HG03354 (cell line): ENCODE measurements around the gene SLC2A9.

Source experiments
- ATAC-seq: cut with Tn5 transposase; IDR thresholded peaks from one replicate; pipeline ENCODE4 v1.9.1; 2021; ENCODE audit warnings: mild to moderate bottlenecking; ENCODE audit not compliant: unreplicated experiment, poor library complexity, severe bottlenecking

The SLC2A9 gene

GRCh38 chr4:9867751-9868425, 153.4 kb downstream of the SLC2A9 start:
- ATAC-seq: no peak

GRCh38 chr4:9866931-9867330, 154.4 kb downstream of the SLC2A9 start:
- no peak for ATAC-seq

- ATAC-seq: no peak
Observed at GRCh38 chr4:9861561-9861960, 159.7 kb downstream of the SLC2A9 start.

GRCh38 chr4:9859810-9860209, 161.5 kb downstream of the SLC2A9 start:
- no peak for ATAC-seq

GRCh38 chr4:9849538-9849920, 171.8 kb downstream of the SLC2A9 start:
- no peak for ATAC-seq

GRCh38 chr4:9847968-9848748, 173.1 kb downstream of the SLC2A9 start:
- no peak for ATAC-seq

- no peak for ATAC-seq
Observed at GRCh38 chr4:9845791-9846493, 175.4 kb downstream of the SLC2A9 start.

- no peak for ATAC-seq
Observed at GRCh38 chr4:9841072-9841471, 180.2 kb downstream of the SLC2A9 start.

- no peak for ATAC-seq
Observed at GRCh38 chr4:9835430-9835829, 185.9 kb downstream of the SLC2A9 start.

- ATAC-seq: no peak
Observed at GRCh38 chr4:9833421-9833820, 187.9 kb downstream of the SLC2A9 start.

- ATAC-seq: no peak
Observed at GRCh38 chr4:9832640-9833039, 188.7 kb downstream of the SLC2A9 start.

GRCh38 chr4:9826551-9826950, 194.7 kb downstream of the SLC2A9 start:
- ATAC-seq: no peak

- ATAC-seq: no peak
Observed at GRCh38 chr4:9825049-9825448, 196.2 kb downstream of the SLC2A9 start.

GRCh38 chr4:9820343-9820742, 201.0 kb downstream of the SLC2A9 start:
- ATAC-seq: no peak

GRCh38 chr4:9816285-9816684, 205.0 kb downstream of the SLC2A9 start:
- ATAC-seq: no peak

GRCh38 chr4:9812501-9813340, 208.6 kb downstream of the SLC2A9 start:
- ATAC-seq: peak; percentile 81

GRCh38 chr4:9811806-9812205, 209.5 kb downstream of the SLC2A9 start:
- ATAC-seq: no peak

- ATAC-seq: no peak
Observed at GRCh38 chr4:9808077-9808476, 213.2 kb downstream of the SLC2A9 start.

GRCh38 chr4:9804918-9805317, 216.4 kb downstream of the SLC2A9 start:
- no peak for ATAC-seq

GRCh38 chr4:9800848-9801247, 220.4 kb downstream of the SLC2A9 start:
- no peak for ATAC-seq
